Right ventricle myocardium inferior (tissue), 1 donor: ENCODE measurements around the gene NOTCH2. TPM values are rescaled to one million over a fixed set of nuclear protein-coding genes. Genes with fewer than 3 reads are reported as not detected.
A peak's percentile ranks its signal among the peaks of the same experiment; 100 is the strongest.
"Not testable (repeated sequence)": the region's sequence is repeated elsewhere in the genome, so short reads cannot be mapped to it uniquely, and the experiment has no call there.

Experiments used
- ATAC-seq: fragments of 200-7000 bp; cut with Tn5 transposase; one replicate; pipeline ENCODE4 v1.9.1; 2020; ENCODE audit warnings: mild to moderate bottlenecking, moderate library complexity
- DNase-seq: peaks from one replicate; pipeline ENCODE4 v3.0.0; 2021; ENCODE audit errors: missing footprints
- intact Hi-C: fragments of 100-400 bp; cut with DNase I; formaldehyde crosslinking; loops from one replicate; pipeline ENCODE4 v1.11.0; 2022
- long read RNA-seq: library from polyadenylated mRNA; unstranded; transcript quantifications from one replicate; pipeline ENCODE4 v2.0.0, GENCODE V29; 2021
- total RNA-seq: library from RNA; stranded (reverse); fragmentation: NEBNext Ultra II Directional; extraction: Animal tissue kit (Norgen Biotek cat#: 25700); gene quantifications from one replicate; pipeline ENCODE4 v1.2.1, GENCODE V29; 2021
- donor health status: DM: no; HTN: yes; CAD: no; lungs with severe emphysema.

Gene NOTCH2
- 21.4 TPM for total RNA-seq
- long read RNA-seq, partial matches to known transcripts = 0 of 2 reads
- long read RNA-seq, other reads (novel, unspliced or antisense) = 2 of 2 reads

DNA sequence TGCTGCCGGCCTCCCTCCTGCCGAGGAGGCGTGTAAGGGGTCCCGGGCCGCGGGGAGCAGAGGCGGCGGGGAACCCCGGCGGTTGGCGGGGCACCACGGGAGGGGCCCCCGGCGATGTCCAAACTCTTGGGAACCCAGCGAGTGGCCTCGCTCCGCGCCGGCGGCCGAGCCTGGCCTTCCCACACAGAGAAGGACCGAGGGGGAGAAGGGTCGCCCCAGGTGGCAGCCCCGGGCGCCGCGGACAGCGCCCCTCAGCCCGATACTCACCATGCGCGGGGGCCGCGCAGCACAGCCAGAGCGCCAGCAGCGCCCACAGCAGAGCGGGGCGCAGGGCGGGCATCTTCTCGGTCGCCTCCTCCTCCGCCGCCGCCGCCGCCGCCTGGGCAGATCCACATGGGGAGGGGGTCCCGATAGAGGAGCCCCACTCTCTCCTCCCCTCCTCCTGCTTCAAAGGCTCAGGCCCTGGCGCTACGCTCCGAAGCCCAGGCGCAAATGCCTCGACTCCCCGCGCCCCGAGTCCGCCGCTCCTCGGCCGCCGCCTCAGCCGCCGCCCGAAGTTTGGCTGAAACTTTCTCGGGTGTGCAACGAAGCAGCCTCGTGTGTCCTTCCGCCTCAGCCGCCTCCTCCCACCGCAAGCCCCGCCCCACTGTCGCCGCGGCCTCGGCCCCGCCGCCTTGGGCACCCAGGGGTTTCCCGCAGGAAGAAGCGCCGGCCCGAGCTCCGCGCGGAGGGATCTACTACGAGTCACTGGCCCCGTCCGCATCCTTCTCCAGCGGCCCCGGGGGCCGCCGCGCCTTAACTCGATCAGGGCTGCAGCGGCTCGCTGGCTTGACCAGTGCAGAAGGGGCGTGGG lies at the start of gene NOTCH2:
Gene NOTCH2 (minus strand): TSS at position 596 of the 853 bp plus-strand sequence. CDS start 256 bp downstream, at position 340.
- intact Hi-C loops = not testable (repeated sequence)
- ATAC-seq (peak; percentile 80), DNase-seq (peak; percentile 82)

DNA sequence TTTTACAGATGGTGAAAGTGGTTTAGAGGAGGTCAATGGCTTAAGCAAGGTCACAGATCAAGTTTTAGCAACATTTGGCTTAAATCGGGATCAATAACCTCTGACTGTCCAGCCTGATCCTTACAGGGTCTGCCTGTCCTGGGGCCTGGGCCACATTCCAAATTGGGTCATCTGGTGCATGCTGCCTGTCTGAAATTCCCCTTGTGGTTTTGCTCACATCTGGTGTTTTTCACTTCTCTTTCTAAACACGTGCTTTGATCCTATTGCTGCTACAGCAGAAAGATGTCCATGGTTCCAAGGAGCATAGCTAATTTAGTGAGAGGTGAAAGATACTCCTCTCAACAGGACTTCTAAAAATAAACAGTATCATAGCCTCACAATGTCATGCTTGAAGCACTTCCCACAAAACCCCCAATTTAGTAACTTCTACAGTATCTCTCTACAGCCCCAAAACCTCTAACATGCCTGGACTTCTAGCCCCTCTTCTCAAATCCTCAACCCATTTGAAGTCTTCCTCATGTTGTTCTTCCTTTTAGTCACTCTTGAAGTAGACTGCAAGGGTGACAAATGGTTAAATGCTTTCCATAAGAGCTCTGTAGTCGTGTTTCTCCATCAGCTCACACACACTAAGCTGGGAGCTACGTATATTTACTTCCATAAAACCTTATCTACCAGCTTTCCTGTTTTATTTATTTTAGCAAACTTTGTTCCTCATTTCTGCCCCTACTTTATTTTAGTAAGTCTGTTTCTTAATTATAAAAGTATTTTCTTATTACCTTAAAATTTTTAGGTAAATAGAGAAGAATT lies 48.1 kb upstream of the NOTCH2 start:
- ATAC-seq (peak; percentile 62), DNase-seq (peak; percentile 63)
- intact Hi-C loops = not testable (repeated sequence)

DNA sequence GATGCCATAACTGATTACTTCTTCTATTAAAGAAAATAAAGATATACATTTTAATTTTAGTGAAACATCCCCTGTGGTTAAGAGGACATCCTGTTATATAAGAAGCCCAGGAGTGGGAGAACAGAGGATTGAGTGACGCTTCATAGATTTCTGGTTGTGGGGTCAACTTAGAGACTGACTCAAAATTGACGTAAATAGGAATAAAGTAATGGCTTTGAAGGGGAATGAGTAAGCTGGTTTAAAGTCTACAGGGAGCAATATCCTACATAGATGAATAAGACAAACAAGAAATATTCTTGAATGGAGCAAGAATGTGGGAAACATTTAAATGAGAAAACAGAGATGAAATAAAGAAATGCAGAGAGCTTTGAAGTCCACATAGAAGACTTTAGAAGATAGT lies 46.6 kb upstream of the NOTCH2 start:
- ATAC-seq, DNase-seq, intact Hi-C loops: not testable (repeated sequence)

- ATAC-seq, DNase-seq, intact Hi-C loops: not testable (repeated sequence)
Observed at GRCh38 chr1:120113134-120113533, 43.7 kb upstream of the NOTCH2 start.

DNA sequence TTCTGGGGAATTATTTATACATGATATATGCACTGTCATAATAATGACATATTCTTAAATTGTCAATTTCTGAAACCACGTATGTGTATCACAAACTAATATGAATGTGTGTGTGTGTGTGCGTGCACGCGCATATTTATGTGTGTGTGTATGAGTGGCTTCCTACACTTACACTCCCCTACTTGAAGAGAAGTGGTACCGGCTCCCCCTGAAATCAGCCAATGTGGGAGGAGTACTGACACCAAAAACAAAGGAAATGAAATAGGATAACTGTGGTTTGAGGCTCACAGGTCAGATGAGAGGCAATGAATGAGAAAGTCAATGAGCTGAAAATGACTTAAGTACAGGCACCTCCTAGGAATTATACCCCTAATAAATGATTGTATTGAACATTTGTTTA lies 42.8 kb upstream of the NOTCH2 start:
- ATAC-seq, DNase-seq, intact Hi-C loops: not testable (repeated sequence)

GRCh38 chr1:120111771-120112170 lies 42.3 kb upstream of the NOTCH2 start:
- DNase-seq, ATAC-seq, intact Hi-C loops: not testable (repeated sequence)

DNA sequence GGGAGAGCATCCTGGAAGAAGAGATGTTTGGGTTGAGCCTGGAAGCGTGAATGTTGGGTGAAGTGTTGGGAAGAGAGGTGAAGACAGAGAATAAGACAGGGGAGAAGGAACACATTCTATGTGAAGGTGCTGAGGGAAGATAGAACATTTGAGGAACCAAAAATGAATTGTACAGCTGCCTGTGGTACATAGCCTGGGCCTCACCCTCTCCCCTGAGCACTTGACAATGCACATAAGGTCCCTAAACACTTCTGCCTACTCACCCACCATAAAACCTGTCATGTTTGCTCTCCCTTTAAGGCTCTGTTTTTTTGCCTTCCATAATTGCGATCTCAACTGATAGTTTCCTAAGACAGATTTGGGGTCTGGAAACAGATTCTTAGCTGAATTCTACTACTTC lies 41.5 kb upstream of the NOTCH2 start:
- intact Hi-C loops, DNase-seq, ATAC-seq: not testable (repeated sequence)

- DNase-seq, ATAC-seq, intact Hi-C loops: not testable (repeated sequence)
Observed at GRCh38 chr1:120109656-120110055, 40.2 kb upstream of the NOTCH2 start.

DNA sequence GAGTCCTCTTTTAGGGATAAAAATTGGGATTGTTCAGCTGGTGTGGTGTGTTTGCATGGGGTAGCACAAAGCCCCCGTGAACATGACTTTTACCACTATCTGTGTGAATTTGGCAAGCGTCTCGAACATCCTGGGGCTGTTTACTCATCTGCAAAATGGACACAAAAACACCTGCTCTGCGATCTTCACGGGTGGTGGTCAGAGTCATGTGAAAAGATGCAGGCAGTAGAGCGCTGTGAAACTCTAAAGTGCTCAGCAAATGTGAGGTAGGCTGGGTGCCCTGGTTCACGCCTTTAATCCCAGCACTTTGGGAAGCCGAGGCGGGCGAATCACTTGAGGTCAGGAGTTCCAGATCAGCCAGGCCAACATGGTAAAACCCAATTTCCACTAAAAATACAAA lies 39.7 kb upstream of the NOTCH2 start:
- intact Hi-C loops, DNase-seq, ATAC-seq: not testable (repeated sequence)

- DNase-seq, intact Hi-C loops, ATAC-seq: not testable (repeated sequence)
Observed at GRCh38 chr1:120105288-120105687, 35.8 kb upstream of the NOTCH2 start.

DNA sequence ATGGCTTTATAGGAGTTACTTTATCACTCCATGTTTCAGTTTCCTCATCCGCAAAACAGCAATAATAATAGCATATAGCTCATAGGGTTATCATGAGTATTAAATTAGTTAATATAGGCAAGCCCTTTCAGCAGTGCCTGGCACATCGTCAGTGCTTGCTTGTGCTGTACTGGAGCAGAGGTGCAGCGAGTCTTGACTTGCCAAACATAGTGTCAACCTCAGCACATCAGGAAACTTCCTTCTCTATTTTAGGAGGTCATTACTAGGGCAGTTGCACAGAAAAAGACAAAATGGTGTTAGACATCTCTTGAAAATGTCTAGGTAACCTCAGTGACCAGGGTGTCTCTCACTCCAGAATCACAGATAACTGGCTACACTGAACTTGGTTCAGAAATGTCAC lies 34.3 kb upstream of the NOTCH2 start:
- DNase-seq, intact Hi-C loops: not testable (repeated sequence)
- ATAC-seq = peak; percentile 42

- DNase-seq, intact Hi-C loops, ATAC-seq: not testable (repeated sequence)
Observed at GRCh38 chr1:120101593-120101992, 32.1 kb upstream of the NOTCH2 start.

- intact Hi-C loops, DNase-seq, ATAC-seq: not testable (repeated sequence)
Observed at GRCh38 chr1:120100590-120100989, 31.1 kb upstream of the NOTCH2 start.

DNA sequence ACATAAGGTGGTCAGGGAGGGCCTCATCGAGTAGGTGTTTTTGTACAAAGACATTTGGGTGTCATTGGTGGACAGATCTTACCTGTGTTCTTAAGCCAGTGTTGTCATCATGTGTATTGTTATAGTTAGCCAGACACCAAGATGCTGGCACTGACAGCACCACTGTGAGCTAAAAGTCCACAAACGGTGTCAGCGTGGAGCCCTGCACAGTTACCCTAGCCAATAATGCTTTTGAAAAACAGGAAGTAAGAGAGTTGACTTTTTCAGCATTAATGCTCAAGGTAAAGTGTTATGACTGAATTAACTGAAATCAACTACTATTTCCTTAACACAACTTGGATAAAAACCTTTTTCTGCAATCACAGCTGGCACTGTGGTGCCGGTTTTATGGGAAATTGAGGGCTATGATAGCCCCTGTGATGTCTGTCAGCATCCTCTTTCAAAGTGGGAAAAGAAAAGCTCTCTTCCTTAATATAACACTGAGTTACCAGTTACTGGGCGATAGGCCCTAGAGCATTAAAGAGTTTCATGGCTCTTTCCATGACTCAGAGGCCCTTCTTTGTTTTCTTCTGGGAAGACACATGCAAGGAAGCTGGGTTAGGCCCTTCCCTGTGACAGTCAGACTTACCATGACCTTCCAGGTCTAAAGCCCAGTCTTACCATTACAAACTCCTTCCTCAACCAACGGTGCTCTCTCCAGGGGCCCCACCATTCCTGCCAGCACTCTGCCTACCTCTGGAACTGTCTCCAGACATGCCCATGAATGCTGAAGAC lies 29.7 kb upstream of the NOTCH2 start:
- ATAC-seq, DNase-seq, intact Hi-C loops: not testable (repeated sequence)

DNA sequence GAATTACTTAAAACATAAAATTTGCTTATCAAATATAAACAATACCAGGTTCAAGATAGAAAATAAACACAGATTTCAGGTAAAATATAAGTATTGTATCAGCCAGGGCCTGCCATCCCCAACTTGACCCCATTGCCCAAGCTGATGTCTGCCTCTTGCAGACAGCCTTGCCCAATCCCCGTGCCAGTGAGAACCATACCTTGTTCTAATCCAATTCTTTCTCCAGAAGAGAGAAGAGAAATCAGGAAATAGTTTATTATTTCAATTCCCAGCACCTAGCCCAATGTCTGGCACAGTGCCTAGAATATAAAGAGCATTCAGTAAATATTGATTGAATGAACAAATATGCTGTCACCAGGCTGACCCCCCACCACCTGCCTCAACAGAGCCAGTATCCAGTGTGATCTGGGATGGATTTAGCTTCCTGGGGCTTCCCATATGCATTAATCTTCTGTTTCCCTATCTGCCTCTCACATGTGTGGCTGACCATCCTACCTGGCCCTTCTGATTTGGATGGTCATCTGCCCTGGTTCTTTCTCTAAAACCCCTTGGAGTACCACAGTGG lies 27.6 kb upstream of the NOTCH2 start:
- DNase-seq, ATAC-seq, intact Hi-C loops: not testable (repeated sequence)

- DNase-seq, intact Hi-C loops: not testable (repeated sequence)
Observed at GRCh38 chr1:120093548-120094181, 24.2 kb upstream of the NOTCH2 start.

More at GRCh38 chr1:120093548-120094181, 24.2 kb upstream of the NOTCH2 start:
- not testable (repeated sequence) for ATAC-seq
